GM12865 (cell line): ENCODE data around the gene ABL2.

Experiments
- DNase-seq: peaks from one replicate; pipeline ENCODE4 v3.0.0; 2010; ENCODE audit warnings: low read depth
- H3K4me3 ChIP-seq: 2 replicates; pipeline ENCODE4 v1.5.1; 2011; ENCODE audit warnings: mild to moderate bottlenecking, low read depth, low read length, control low read depth
- CTCF ChIP-seq: IDR thresholded peaks from 2 replicates; pipeline ENCODE4 v1.5.1; 2011; ENCODE audit warnings: low read length, control low read depth, low read depth, inconsistent platforms; ENCODE audit not compliant: insufficient read depth; ENCODE audit errors: missing control alignments

Gene ABL2

GRCh38 chr1:179066471-179066870 lies 163.0 kb downstream of the ABL2 start:
- DNase-seq: no peak
- no peak for TF ChIP-seq CTCF
- H3K4me3 ChIP-seq: no peak overlapping the region

DNA sequence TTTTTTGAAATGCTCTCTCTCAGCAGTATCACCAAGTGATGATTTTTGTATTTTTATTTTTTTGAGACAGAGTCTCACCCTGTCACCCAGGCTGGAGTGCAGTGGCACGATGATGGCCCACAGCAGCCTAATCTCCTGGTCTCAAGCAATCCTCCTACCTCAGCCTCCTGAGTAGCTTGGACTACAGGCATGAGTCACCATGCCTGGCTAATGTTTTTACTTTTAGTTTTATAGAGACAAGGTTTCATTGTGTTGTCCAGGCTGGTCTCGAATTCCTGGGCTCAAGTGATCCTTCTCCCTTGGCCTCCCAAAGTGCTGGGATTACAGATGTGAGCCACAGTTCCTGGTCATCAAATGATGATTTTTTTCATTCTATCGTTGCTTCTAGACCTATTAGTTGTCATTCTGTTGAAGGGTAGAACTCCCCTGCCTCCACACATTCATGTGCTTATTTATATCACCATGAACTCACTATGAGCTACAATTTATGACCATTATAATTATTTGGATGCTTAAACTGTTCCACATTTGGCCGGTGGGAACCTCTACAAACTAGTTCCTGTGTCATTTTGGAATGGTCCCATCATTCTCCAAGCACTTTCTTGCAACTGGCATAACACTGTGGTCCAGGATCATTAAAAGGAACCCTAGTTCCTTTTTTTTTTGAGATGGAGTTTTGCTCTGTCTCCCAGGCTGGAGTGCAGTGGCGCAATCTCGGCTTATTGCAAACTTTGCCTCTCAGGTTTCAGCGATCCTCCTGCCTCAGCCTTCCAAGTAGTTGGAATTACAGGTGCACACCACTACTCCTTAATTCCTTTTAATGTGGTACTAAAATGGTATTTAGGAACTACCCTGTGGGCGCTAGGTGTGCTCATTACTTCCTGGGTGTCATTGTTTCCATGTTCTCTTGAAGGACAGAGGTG lies 167.9 kb downstream of the ABL2 start:
- no peak overlapping the region for H3K4me3 ChIP-seq
- TF ChIP-seq CTCF: no peak
- no peak for DNase-seq

DNA sequence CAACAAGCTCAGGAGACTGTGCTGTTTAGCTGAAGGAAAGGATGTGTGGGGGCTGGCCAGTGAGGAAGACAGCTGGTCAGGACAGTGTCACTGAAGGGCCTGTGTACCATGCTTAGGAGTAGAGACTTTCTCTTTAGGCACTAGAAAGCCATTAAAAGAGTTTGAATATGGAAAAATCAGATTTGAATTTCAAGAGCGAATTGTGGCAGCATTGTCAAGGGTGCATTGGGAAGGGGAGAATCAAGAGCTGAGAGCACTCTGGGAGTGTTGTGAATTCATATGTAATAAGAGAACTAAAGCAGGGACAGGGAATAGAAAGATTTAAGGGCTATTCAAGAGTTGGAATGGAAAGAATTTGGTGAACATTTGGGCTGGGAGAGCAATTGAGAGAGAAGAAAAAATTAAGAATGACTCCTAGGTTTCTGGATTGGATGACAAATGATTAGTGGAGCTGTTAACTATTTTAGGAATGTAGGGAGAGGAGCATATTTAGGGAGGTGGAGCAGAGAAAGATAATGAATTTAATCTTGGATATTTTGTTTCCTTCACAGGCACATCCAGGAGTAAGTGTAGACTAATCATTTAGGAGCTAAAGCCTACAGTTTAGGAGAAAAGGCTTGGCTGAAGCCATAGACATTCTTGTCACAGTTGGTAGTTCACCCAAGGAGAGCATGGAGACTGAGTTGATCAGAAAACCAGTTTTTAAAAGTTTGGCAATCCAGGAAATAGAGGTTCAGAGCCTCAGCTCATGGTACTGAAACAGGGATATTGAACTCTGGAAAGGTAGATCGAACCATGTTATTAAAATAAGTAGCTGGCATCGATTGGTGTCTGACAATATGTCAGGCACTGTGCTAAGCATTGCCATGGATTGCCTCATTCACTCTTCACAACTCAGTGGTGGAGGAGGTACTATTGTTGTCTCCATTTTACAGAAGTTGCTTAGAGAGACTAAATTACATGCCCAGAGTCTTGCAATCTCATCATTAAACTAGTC lies 170.7 kb downstream of the ABL2 start:
- TF ChIP-seq CTCF: no peak
- DNase-seq: no peak
- no peak overlapping the region for H3K4me3 ChIP-seq

DNA sequence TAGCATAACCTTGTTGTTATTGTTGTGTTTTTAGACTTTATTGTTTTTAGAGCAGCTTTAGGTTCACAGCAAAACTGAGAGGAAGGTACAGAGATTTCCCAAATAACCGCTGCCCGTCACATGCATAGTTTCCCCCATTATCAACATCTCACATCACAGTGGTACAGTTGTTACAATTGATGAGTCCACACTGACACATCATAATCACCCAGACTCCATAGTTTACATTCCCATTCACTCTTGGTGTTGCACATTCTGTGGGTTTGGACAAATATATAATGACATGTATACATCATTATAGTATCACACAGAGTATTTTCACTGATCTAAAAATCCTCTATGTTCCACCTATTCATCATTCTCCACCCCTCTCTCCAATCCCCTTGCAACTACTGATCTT lies 173.5 kb downstream of the ABL2 start:
- no peak overlapping the region for H3K4me3 ChIP-seq
- no peak for TF ChIP-seq CTCF
- no peak for DNase-seq

DNA sequence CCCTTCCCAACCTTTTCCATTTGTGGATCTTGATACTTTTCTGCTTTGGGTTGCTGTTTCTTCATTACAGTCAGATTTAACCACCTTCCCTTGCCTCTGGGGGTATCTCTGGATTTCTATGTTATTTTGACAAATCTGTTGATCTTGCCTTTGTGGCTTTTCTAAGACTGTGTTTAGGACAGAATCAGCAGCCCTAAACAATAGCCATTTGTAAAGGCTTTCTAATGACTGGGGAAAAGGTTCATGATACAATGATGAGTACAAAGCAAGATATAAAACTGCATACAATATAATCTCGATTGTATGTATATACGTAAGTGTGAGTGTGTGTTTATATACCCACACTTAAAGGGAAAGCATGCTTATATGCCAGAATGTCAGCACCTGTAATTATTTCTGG lies 176.0 kb downstream of the ABL2 start:
- DNase-seq: no peak
- TF ChIP-seq CTCF: no peak
- H3K4me3 ChIP-seq: no peak overlapping the region

GRCh38 chr1:179052776-179053175 lies 176.7 kb downstream of the ABL2 start:
- no peak for TF ChIP-seq CTCF
- no peak overlapping the region for H3K4me3 ChIP-seq
- DNase-seq: no peak
